ENCODE measurements around the gene MAML3. TPM values are rescaled to one million over a fixed set of nuclear protein-coding genes. Genes with fewer than 3 reads are reported as not detected.

The MAML3 gene
- polyA plus RNA-seq, 1 donor: 6.0 TPM

GRCh38 chr4:139744232-139744631 lies 409.8 kb downstream of the MAML3 start:
- DNase-seq: no peak

- no peak for DNase-seq
Measured at GRCh38 chr4:139743027-139743426, 411.0 kb downstream of the MAML3 start.

GRCh38 chr4:139740531-139741041 lies 413.4 kb downstream of the MAML3 start:
- DNase-seq: peak; percentile 85

GRCh38 chr4:139740121-139740520 lies 413.9 kb downstream of the MAML3 start:
- DNase-seq: no peak

GRCh38 chr4:139738846-139739613 lies 415.0 kb downstream of the MAML3 start:
- no peak for DNase-seq

GRCh38 chr4:139736661-139737060 lies 417.3 kb downstream of the MAML3 start:
- no peak for DNase-seq

- DNase-seq: no peak
Measured at GRCh38 chr4:139736274-139736660, 417.7 kb downstream of the MAML3 start.

GRCh38 chr4:139735381-139736273 lies 418.4 kb downstream of the MAML3 start:
- peak; percentile 43 for DNase-seq

GRCh38 chr4:139734875-139735380 lies 419.1 kb downstream of the MAML3 start:
- DNase-seq: peak; percentile 90

GRCh38 chr4:139734201-139734874 lies 419.6 kb downstream of the MAML3 start:
- DNase-seq: no peak

- no peak for DNase-seq
Measured at GRCh38 chr4:139732991-139733570, 420.9 kb downstream of the MAML3 start.

GRCh38 chr4:139728840-139729239 lies 425.1 kb downstream of the MAML3 start:
- no peak for DNase-seq

- DNase-seq: no peak
Measured at GRCh38 chr4:139728146-139728545, 425.8 kb downstream of the MAML3 start.

- DNase-seq: no peak
Measured at GRCh38 chr4:139726615-139727014, 427.4 kb downstream of the MAML3 start.

GRCh38 chr4:139725236-139725635 lies 428.7 kb downstream of the MAML3 start:
- DNase-seq: no peak

- no peak for DNase-seq
Measured at GRCh38 chr4:139721789-139722188, 432.2 kb downstream of the MAML3 start.

- DNase-seq: no peak
Measured at GRCh38 chr4:139720806-139721205, 433.2 kb downstream of the MAML3 start.

GRCh38 chr4:139719381-139720101 lies 434.4 kb downstream of the MAML3 start:
- no peak for DNase-seq

GRCh38 chr4:139718833-139719232 lies 435.2 kb downstream of the MAML3 start:
- DNase-seq: no peak

GRCh38 chr4:139718358-139718757 lies 435.6 kb downstream of the MAML3 start:
- DNase-seq: no peak

GRCh38 chr4:139715746-139716391 lies 438.1 kb downstream of the MAML3 start:
- DNase-seq: no peak
